ENCODE measurements around the gene MRPL46. TPM values are rescaled to one million over a fixed set of nuclear protein-coding genes. Genes with fewer than 3 reads are reported as not detected.
"Not testable (repeated sequence)": the region's sequence is repeated elsewhere in the genome, so short reads cannot be mapped to it uniquely, and the experiment has no call there.

Gene MRPL46
- total and polyA plus RNA-seq, 12 donors = 31.7 to 194 (median 45.1) TPM

DNA sequence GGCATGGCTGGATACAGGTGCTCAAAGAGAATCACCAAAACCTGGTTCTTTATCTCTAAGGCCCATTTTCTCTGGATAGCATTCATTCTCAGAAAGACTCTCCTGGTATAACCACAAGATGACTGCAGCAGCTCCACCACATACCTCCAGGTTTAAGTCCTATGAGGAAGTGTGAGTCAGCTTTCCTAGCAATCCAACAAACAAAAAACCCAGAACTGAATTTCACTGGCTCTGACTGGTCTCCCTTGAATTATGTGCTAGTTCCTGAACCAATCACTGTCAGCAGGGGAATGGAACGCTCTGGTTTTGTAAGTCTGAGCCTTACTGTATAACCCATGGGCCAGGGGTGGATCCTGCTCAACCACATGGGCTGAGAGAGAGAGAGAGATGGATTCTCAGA, 27.2 kb downstream of the MRPL46 start:
- DNase-seq = no peak
- Histone ChIP-seq H3K27ac (no peak overlapping the region), H3K36me3 (replicated peaks in 1 of 2) (no peaks in the 10 kb centered on the region), H3K9me3 (replicated peaks in 1 of 3) (no peaks in the 10 kb centered on the region), H3K4me3 (no peak overlapping the region), H3K27me3 (no peaks in the 10 kb centered on the region), H3K4me1 (replicated peaks in 1 of 2) (no peaks in the 10 kb centered on the region)
- no peak for TF ChIP-seq POLR2A (IDR thresholded peaks at IDR 0.05)
- TF ChIP-seq, protein P1, sequence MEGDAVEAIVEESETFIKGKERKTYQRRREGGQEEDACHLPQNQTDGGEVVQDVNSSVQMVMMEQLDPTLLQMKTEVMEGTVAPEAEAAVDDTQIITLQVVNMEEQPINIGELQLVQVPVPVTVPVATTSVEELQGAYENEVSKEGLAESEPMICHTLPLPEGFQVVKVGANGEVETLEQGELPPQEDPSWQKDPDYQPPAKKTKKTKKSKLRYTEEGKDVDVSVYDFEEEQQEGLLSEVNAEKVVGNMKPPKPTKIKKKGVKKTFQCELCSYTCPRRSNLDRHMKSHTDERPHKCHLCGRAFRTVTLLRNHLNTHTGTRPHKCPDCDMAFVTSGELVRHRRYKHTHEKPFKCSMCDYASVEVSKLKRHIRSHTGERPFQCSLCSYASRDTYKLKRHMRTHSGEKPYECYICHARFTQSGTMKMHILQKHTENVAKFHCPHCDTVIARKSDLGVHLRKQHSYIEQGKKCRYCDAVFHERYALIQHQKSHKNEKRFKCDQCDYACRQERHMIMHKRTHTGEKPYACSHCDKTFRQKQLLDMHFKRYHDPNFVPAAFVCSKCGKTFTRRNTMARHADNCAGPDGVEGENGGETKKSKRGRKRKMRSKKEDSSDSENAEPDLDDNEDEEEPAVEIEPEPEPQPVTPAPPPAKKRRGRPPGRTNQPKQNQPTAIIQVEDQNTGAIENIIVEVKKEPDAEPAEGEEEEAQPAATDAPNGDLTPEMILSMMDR (IDR thresholded peaks at IDR 0.05) = no peak
- intact Hi-C loops (cut with DNase I) = no loop called here
- whole genome bisulfite sequencing, 4 donors = 50 to 86% (median 77%) methylated on average over 1 of the region's 1 CpG

DNA sequence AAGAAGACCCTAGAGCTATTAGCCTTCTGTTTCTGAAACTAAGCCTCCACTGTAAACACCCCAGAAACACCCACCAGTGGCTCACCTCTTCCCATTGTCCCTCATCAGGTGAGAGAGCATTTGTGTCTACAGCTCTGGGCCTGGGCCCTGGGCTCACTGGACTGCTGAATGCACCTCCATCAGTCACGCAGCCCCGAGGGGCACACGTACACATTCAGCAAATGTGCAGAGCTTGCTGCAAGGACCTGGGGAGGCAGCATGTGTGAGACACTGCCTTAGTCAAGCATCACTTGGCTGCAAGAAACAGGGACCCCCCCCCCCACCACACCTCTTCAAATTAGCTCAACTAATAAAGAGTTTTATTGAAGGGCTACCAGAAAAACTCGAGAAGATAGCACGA, 29.0 kb downstream of the MRPL46 start:
- Histone ChIP-seq H3K27ac (no peak overlapping the region), H3K36me3 (replicated peaks in 1 of 2) (no peaks in the 10 kb centered on the region), H3K4me3 (no peak overlapping the region), H3K4me1 (replicated peaks in 1 of 2) (no peaks in the 10 kb centered on the region), H3K27me3 (no peaks in the 10 kb centered on the region), H3K9me3 (replicated peaks in 1 of 3) (no peaks in the 10 kb centered on the region)
- TF ChIP-seq, protein P1 (IDR thresholded peaks at IDR 0.05) = no peak
- no peak for TF ChIP-seq POLR2A (IDR thresholded peaks at IDR 0.05)
- DNase-seq = peak in 1 of 7 donors; percentile 14
- intact Hi-C loops (cut with DNase I) = no loop called here
- WGBS, 4 donors = 57 to 86% (median 73%) methylated on average over 2 to 5 of the region's 5 CpGs

DNA sequence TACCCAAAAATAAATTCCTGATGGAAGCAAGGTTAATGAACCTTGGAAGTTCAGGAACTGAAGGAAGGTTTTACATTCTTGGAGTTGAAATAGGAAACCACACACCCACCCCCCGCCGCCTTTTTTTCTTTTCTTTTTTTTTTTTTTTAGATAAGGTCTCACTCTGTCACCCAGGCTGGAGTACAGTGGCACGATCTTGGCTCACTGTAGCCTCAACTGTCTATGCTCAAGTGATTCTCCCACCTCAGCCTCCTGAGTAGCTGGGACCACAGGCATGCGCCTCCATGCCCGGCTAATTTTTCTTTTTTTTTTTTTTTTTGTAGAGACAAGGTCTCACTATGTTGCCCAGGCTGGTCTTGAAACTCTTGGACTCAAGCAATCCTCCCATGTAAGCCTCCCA, 33.1 kb downstream of the MRPL46 start:
- DNase-seq; H3K4me1 ChIP-seq (replicated peaks in 1 of 2); intact Hi-C loops (cut with DNase I); H3K9me3 ChIP-seq (replicated peaks in 1 of 3); H3K4me3 ChIP-seq; H3K27ac ChIP-seq; H3K27me3 ChIP-seq; H3K36me3 ChIP-seq (replicated peaks in 1 of 2): not testable (repeated sequence)
- 66 to 84% (median 76%) methylated on average over 5 of the region's 5 CpGs for WGBS, 4 donors

DNA sequence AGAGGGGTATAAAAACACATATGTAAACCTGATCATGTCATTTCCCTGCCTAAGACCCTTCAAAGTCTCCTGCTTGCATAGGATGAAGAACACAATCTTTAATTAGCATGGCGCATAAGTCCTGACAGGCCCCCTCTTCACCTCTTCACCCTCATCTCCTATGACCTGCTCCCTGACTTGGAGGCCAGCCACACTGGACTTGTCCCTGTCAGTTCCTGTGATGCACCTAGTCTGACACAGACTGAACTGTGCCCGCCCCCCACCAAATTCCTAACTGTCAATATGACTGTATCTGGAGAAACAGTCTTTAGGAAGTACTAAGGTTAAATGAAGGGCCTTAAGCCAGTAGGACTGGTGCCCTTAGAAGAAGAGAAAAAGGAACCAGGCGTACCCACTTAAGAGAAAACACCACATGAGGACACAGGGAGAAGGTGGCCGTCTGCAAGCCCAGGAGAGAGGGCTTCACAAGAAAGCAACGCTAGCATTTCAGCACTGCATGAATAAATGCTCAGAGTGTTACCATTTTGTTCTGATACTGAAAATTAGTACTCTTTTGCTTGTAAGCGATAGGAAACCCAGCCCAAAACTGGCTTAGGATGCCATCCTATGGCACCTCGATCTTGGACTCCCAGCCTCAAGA, 34.0 kb downstream of the MRPL46 start:
- Histone ChIP-seq H3K36me3 (replicated peaks in 1 of 2) (no peaks in the 10 kb centered on the region), H3K4me1 (replicated peaks in 1 of 2) (no peaks in the 10 kb centered on the region), H3K4me3 (no peak overlapping the region), H3K27me3 (no peaks in the 10 kb centered on the region), H3K27ac (no peak overlapping the region), H3K9me3 (replicated peaks in 1 of 3) (no peaks in the 10 kb centered on the region)
- TF ChIP-seq POLR2A (IDR thresholded peaks at IDR 0.05) = no peak
- TF ChIP-seq, protein P1 (IDR thresholded peaks at IDR 0.05) = no peak
- 78 to 86% (median 85%) methylated on average over 7 of the region's 7 CpGs for WGBS, 4 donors
- peak in 1 of 7 donors; percentile 35 for DNase-seq
- intact Hi-C loops (cut with DNase I) = no loop called here

GRCh38 chr15:88431441-88431840, 35.7 kb downstream of the MRPL46 start:
- intact Hi-C loops (cut with DNase I) = no loop called here
- no peak overlapping the region for H3K4me3 ChIP-seq
- no peak for DNase-seq
- TF ChIP-seq POLR2A (IDR thresholded peaks at IDR 0.05) = no peak
- TF ChIP-seq, protein P1 (IDR thresholded peaks at IDR 0.05) = no peak
- no peaks in the 10 kb centered on the region for H3K4me1 ChIP-seq (replicated peaks in 1 of 2)
- no peaks in the 10 kb centered on the region for H3K9me3 ChIP-seq (replicated peaks in 1 of 3)
- no peaks in the 10 kb centered on the region for H3K36me3 ChIP-seq (replicated peaks in 1 of 2)
- H3K27ac ChIP-seq = no peak overlapping the region
- WGBS, 4 donors = 82 to 94% (median 87%) methylated on average over 6 to 10 of the region's 10 CpGs
- no peaks in the 10 kb centered on the region for H3K27me3 ChIP-seq
